GM19467 (cell line): ENCODE measurements around the gene HIGD1A.
"Not testable (repeated sequence)": the region's sequence is repeated elsewhere in the genome, so short reads cannot be mapped to it uniquely, and the experiment has no call there.

Experiments used
- ATAC-seq: cut with Tn5 transposase; IDR thresholded peaks from one replicate; pipeline ENCODE4 v1.9.1; 2021; ENCODE audit warnings: mild to moderate bottlenecking, moderate library complexity; ENCODE audit not compliant: unreplicated experiment

The HIGD1A gene

GRCh38 chr3:42829628-42830436 is 25.5 kb upstream of the HIGD1A start:
- no peak for ATAC-seq

- no peak for ATAC-seq
Observed at GRCh38 chr3:42829083-42829627, 24.9 kb upstream of the HIGD1A start.

DNA sequence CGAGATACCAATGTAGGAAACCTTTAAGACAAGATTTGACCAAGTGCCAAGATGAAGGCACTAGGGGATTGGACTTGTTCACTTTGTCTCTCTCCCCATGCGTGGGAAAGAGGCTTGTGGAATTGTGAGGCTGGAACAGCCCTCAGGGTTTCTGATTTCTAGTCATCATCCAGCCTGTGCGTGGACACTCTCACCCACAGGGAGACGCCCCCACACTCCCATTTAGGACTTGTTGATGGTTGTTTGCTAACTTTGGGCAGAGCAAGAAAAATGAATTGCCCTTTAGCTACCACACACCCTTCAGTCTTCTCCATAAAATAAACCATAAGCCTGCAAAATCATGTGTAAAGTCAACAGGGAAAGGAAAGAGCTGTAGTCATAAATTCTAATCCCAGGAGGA is 23.4 kb upstream of the HIGD1A start:
- no peak for ATAC-seq

GRCh38 chr3:42827023-42827422 is 22.7 kb upstream of the HIGD1A start:
- ATAC-seq = no peak

DNA sequence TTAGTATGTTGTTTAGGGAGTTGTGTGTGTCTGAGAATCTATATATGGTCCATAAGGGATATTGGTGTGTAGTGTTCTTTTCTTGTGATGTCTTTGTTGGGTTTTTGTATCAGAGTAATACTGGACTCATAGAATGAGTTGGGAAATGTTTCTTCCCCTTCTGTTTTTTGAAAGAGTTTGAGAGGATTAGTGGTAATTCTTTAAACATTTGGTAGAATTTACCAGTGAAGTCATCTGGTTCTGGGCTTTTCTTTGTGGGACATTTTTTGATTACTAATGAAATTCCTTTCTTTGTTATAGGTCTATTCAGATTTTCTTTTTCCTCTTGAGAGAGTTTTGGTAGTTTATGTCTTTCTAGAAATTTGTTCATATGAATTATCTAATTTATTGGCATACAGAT is 21.9 kb upstream of the HIGD1A start:
- ATAC-seq = no peak

DNA sequence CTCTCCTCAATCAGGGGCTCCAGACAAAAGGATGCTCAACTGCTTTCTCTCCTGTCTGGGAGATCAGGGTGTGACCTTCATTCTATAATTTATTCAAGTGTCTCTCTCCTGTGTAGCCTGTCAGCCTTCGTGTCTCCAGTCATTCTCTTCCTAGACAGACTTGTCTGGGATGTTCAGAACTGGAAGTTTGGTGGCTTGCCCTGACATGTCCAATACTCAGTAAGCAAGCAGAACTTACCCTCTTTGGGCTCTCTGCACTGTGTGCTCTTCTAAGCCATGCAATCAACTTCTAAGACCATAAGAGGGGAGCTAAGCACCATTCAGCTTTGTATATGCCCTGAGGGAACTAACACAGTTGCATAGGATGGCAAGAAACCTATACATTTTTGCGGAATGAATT is 19.1 kb upstream of the HIGD1A start:
- no peak for ATAC-seq

DNA sequence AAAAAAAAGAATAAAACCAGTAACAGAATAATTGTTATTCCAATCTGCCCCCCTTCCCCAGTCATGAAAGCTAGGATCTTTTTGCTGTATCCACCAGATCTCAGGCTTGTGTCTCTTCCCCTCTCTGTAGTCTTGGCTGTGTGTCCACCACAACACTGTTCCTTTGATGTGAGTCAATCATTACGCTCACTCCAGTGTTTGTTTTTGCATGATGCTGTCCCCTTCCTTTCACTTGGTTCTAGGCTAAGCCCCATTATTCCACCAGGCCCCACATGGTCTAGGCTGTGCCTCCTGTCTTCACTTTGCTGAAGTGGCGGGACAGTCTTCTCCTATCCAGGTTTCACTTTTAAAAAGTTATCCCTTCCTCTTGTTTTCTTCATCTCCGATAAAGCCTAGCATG is 18.5 kb upstream of the HIGD1A start:
- ATAC-seq = no peak

DNA sequence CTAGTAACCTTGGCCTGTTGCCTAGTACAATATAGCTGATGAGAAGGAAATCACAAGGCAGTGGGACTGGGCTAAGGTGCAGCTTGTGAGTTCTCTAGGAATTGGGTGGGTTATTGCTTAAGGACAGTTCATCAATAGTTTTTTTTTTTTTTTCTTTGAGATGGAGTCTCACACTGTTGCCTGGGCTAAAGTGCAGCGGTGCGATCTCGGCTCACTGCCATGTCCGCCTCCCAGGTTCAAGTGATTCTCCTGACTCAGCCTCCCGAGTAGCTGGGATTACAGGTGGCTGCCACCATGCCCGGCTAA is 16.4 kb upstream of the HIGD1A start:
- no peak for ATAC-seq

DNA sequence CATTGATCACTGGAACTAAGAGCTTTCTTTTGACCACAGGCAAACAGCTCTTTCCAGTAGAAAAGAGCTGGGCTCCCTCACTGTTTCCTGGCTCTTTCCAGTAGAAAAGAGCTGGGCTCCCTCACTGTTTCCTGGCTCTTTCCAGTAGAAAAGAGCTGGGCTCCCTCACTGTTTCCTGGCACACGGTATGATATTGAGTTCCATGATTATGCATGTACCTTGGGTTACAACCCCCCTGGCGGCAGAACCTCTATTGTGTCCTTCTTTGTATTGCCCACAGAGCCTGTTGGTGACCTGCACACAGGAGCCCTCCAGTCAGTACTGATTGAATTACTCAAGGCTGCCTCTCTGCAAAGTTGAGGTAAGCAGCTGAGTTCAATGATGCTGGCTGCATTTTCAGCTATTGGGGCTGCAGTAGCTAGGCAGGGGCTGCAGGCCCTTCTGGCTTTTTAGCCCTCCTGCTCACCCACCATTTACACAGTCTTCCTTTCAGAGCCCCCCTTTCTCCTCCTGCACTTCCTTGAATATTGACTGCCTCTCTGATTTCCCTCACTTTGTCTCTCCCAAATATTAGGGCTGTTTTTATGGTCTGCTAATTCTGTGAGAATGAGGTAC is 15.2 kb upstream of the HIGD1A start:
- ATAC-seq = no peak

DNA sequence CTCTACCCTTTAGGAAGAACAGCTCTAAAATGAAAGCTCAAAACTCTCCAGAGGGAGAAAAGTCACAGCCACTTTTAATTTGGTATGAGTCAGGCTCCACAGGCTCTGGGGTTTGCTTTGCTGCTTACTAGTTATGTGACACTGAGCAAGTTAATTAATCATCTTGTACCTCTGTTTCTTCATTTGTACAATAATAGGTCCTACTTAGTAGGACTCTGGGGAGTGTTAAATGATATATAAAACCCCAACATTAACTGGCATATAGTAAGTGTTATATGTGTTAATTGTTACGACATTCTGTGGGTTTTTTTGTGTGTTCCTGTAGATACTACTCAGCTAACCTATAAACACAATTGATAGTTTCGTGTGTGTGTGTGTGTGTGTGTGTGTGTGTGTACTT is 11.5 kb upstream of the HIGD1A start:
- ATAC-seq = no peak

DNA sequence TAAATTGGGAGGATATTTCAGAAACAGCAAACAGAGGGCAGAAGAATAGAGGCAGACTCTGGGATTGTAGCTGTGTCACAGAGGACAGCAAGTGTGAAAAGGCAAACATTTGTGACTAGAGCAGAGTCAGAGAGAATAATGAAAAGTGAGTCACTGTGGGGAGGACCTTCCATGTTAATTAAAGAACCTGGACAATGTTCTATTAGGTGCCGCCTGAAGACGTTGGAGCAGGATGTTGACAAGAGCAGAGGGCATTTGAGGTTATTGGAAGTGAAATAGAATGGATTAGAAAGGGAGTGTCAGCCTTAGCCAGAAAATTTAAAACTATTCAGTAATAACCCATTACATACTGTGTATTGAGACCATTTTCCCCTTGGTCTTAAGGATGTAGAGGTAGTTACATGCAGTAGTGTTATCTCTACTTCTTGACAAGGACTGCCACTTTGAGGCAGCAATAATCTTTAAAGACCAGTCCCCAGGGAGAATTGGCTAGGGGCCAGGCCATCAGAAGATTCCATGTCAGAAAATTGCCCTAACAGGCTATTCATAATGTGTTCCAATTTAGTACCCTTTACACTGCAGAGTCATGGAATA is 10.7 kb upstream of the HIGD1A start:
- no peak for ATAC-seq

GRCh38 chr3:42814246-42814645 is 10.0 kb upstream of the HIGD1A start:
- no peak for ATAC-seq

GRCh38 chr3:42811118-42811883 is 7.0 kb upstream of the HIGD1A start:
- ATAC-seq = not testable (repeated sequence)

GRCh38 chr3:42810706-42811105 is 6.4 kb upstream of the HIGD1A start:
- ATAC-seq = not testable (repeated sequence)

GRCh38 chr3:42809202-42809601 is 4.9 kb upstream of the HIGD1A start, which contains the start of gene ACKR2:
TSS of gene ACKR2 (plus strand) at chr3:42809445. CDS start at chr3:42864503, 55,058 bp downstream.
- ATAC-seq = no peak

DNA sequence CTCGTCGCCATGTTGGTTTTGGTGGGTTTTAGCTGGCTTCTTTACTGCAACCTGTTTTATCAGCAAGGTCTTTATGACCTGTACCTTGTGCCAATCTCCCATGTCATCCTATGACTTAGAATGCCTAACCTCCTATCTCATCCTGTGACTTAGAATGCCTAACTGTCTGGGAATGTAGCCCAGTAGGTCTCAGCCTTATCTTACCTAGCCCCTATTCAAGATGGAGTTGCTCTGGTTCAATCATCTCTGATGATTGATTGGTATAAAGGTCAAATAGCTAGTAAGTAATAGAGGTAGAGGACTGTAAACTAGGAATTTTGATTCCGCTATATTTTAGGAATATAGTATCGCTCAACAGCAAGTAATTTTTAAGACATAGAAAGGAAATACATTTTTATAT is 3.6 kb upstream of the HIGD1A start:
- no peak for ATAC-seq

DNA sequence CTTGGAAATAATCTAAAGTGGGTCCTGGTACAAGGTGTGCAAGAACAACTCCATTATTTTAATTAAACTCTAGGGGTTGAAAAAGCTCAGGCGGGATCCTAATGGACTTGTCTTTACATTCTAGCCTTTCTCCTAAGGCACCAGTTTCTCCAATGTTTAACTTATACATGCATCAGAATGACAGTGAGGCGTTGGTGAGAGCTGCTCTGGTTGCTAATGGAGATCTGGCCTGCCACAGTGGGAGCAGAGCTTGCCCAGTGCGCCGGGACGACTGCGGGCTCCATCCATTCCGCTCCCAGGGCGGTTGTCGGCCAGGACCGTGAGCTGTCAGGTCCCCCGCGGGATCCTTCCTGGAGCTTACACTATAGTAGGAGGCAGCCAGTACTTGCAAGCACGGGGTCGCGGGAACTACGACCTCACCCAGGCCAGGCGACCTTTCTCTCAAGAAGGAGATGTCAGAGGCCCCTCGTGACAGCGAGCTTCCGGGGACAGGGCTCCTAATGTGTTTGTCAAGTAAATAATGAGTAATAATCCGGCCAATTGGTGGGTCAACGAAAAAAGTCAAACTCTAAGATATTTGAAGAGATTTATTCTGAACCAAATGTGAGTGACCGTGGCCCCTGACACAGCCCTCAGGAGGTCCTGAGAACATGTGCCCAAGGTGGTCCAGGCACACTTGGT is 991 bp upstream of the HIGD1A start:
- ATAC-seq = no peak

- peak; percentile 19 for ATAC-seq
Observed at GRCh38 chr3:42804831-42805132, 492 bp upstream of the HIGD1A start.

GRCh38 chr3:42803414-42804105 is 730 bp downstream of the HIGD1A start:
- peak; percentile 19 for ATAC-seq

- ATAC-seq = no peak
Observed at GRCh38 chr3:42802876-42803413, 1.3 kb downstream of the HIGD1A start.
